B cell (primary cell): ENCODE data around the gene ZEB2. TPM values are rescaled to one million over a fixed set of nuclear protein-coding genes. Genes with fewer than 3 reads are reported as not detected.

Experiments
- ATAC-seq: fragments of 200-7000 bp; cut with Tn5 transposase; one replicate; pipeline ENCODE4 v1.10.0; 2021; ENCODE audit warnings: low read depth, mild to moderate bottlenecking, moderate number of reproducible peaks, moderate library complexity
- CTCF ChIA-PET: fragments of 350-600 bp; sonication (Branson Sonifier 250); formaldehyde crosslinking; loops from one replicate; lab custom pipeline; 2021; ENCODE audit warnings: antibody characterized with exemption, inconsistent platforms; lab: Charles Lee
- POLR2A ChIA-PET: fragments of 350-600 bp; sonication (Branson Sonifier 250); formaldehyde crosslinking; loops from one replicate; lab custom pipeline; 2021; ENCODE audit warnings: antibody characterized with exemption; lab: Charles Lee
- DNase-seq: peaks from one replicate; pipeline ENCODE4 v3.0.0; 2013
- H2AFZ ChIP-seq: 2 replicates; pipeline ENCODE4 v1.6.1; 2012; ENCODE audit warnings: mild to moderate bottlenecking, low read depth, low read length; ENCODE audit not compliant: insufficient read depth, poor library complexity, severe bottlenecking
- H3K27ac ChIP-seq, 2 donors: 1 replicate in 1 of 2; 2 replicates in 1 of 2; pipeline ENCODE4 v1.5.1; 2012 to 2013; ENCODE audit warnings: low read length in 2 of 2, mild to moderate bottlenecking in 2 of 2, moderate library complexity in 1 of 2
- H3K27me3 ChIP-seq, 4 experiments: fragments of 200-600 bp in 1 of 4; sonication (generic) in 1 of 4; replicated peaks in 1 of 4; 1 replicate in 2 of 4; 2 replicates in 2 of 4; pipeline versions ENCODE4 v1.6.1 to v1.7.0; 2013 to 2016; ENCODE audit warnings: low read length in 3 of 4, mild to moderate bottlenecking in 2 of 4, mixed read lengths in 1 of 4, moderate library complexity in 1 of 4; ENCODE audit not compliant: insufficient read depth in 4 of 4, control insufficient read depth in 3 of 4; ENCODE audit errors: control extremely low read depth in 1 of 4
- H3K36me3 ChIP-seq, 2 experiments: replicated peaks in 1 of 2; 1 replicate in 1 of 2; 2 replicates in 1 of 2; pipeline versions ENCODE4 v1.6.1 to v1.7.1; 2013; ENCODE audit warnings: low read length in 1 of 2; ENCODE audit not compliant: insufficient read depth in 2 of 2, control insufficient read depth in 1 of 2; ENCODE audit errors: control extremely low read depth in 1 of 2, extremely low read depth in 1 of 2
- H3K4me1 ChIP-seq, 2 donors: fragments of 200-600 bp in 1 of 2; sonication (generic) in 1 of 2; 1 replicate in 1 of 2; 2 replicates in 1 of 2; pipeline versions ENCODE4 v1.5.1 to v1.6.1; 2013 to 2017; ENCODE audit warnings: low read length in 2 of 2; ENCODE audit not compliant: control insufficient read depth in 2 of 2, insufficient read depth in 2 of 2
- H3K4me2 ChIP-seq: replicated peaks from 2 replicates; pipeline ENCODE3; 2012; ENCODE audit warnings: mild to moderate bottlenecking, low read depth, low read length; ENCODE audit not compliant: poor library complexity, severe bottlenecking
- H3K4me3 ChIP-seq, 5 experiments: fragments of 200-600 bp in 1 of 5; sonication (generic) in 1 of 5; 1 replicate in 3 of 5; 2 replicates in 2 of 5; pipeline versions ENCODE4 v1.5.1 to v1.7.0; 2011 to 2016; ENCODE audit warnings: low read length in 4 of 5, mild to moderate bottlenecking in 4 of 5, low read depth in 2 of 5, control low read depth in 1 of 5, moderate library complexity in 1 of 5; ENCODE audit not compliant: insufficient read depth in 1 of 5; ENCODE audit errors: control extremely low read depth in 1 of 5, extremely low read depth in 1 of 5
- H3K79me2 ChIP-seq: fragments of 200-600 bp; sonication (generic); one replicate; pipeline ENCODE4 v1.6.0; 2016; ENCODE audit warnings: low read length; ENCODE audit not compliant: control insufficient read depth, insufficient read depth
- H3K9ac ChIP-seq: fragments of 200-600 bp; sonication (generic); 2 replicates; pipeline ENCODE4 v1.6.1; 2017; ENCODE audit warnings: mild to moderate bottlenecking, low read length, moderate library complexity
- H3K9me3 ChIP-seq, 3 donors: one replicate each; pipeline versions ENCODE4 v1.6.1 to v1.7.1; 2013; ENCODE audit warnings: low read length in 2 of 3; ENCODE audit not compliant: control insufficient read depth in 2 of 3, insufficient read depth in 1 of 3; ENCODE audit errors: control extremely low read depth in 1 of 3
- H4K20me1 ChIP-seq: 2 replicates; pipeline ENCODE4 v1.6.0; 2012; ENCODE audit warnings: mild to moderate bottlenecking, low read length; ENCODE audit not compliant: insufficient read depth, control insufficient read depth, poor library complexity, severe bottlenecking
- H3K27ac Mint-ChIP-seq: one replicate; pipeline ENCODE4 v1.8.0; 2021; ENCODE audit warnings: mixed read lengths
- H3K27me3 Mint-ChIP-seq: one replicate; pipeline ENCODE4 v1.8.0; 2021; ENCODE audit warnings: mixed read lengths
- H3K4me1 Mint-ChIP-seq: one replicate; pipeline ENCODE4 v1.8.0; 2021; ENCODE audit warnings: mixed read lengths
- H3K4me3 Mint-ChIP-seq: one replicate; pipeline ENCODE4 v1.8.0; 2021; ENCODE audit warnings: mixed read lengths
- H3K9me3 Mint-ChIP-seq: one replicate; pipeline ENCODE4 v1.8.0; 2022; ENCODE audit warnings: mixed read lengths; ENCODE audit not compliant: insufficient read depth
- CTCF ChIP-seq: fragments of 200-600 bp; IDR thresholded peaks from one replicate; pipeline ENCODE4 v1.8.0; 2022; ENCODE audit warnings: antibody characterized with exemption, mild to moderate bottlenecking
- EZH2 ChIP-seq: IDR thresholded peaks from 2 replicates; pipeline ENCODE4 v1.6.1; 2012; ENCODE audit warnings: borderline replicate concordance, low read depth, mild to moderate bottlenecking, moderate library complexity, low read length; ENCODE audit not compliant: insufficient read depth, poor library complexity, severe bottlenecking
- WGBS: methylation state at CpG from one replicate; pipeline ENCODE4 v1.1.5; 2013; ENCODE audit warnings: missing lambda C conversion rate; ENCODE audit not compliant: insufficient coverage; 5-methylcytosine and 5-hydroxymethylcytosine counted together
- intact Hi-C: fragments of 100-400 bp; cut with micrococcal nuclease; formaldehyde crosslinking; loops from one replicate; pipeline ENCODE4 v1.10.0; 2022
- polyA plus RNA-seq: library from polyadenylated mRNA; depleted of rRNA; stranded (reverse); fragments of >200 nt; gene quantifications from 2 replicates; pipeline ENCODE4 v1.2.3, GENCODE V29; 2012
- total RNA-seq, 2 donors: library from RNA; stranded (reverse); fragments of 120-200 nt in 1 of 2; gene quantifications; 1 replicate in 1 of 2; 2 replicates in 1 of 2; pipeline versions ENCODE4 v1.2.3 to v1.2.4, GENCODE V29; 2013 to 2022

The ZEB2 gene
- total and polyA plus RNA-seq, 2 donors (not counting 1 experiment from before 2014, with no cell fraction given) = 56.3 to 217 TPM

GRCh38 chr2:144518748-144519596 is 947 bp downstream of the ZEB2 start:
- Histone ChIP-seq H3K27ac (peak overlapping the region; percentile 75 to 92), H4K20me1 (peaks cover 37% of the 10 kb centered on the region), H3K79me2 (peaks cover 67% of the 10 kb centered on the region), H3K4me1 (peaks cover 30 to 49% of the 10 kb centered on the region in 2 donors), H3K4me2 (peak overlapping the region; percentile 94), H3K9ac (peak overlapping the region; percentile 94), H2AFZ (peak overlapping the region; percentile 80), H3K9me3 (peaks cover 0 to 4% (median 0%) of the 10 kb centered on the region in 3 donors), H3K36me3 (peaks cover 6 to 10% of the 10 kb centered on the region in 2 experiments), H3K4me3 (peak overlapping the region; percentile 75 to 100 (median 94)), H3K27me3 (peaks cover 0 to 14% (median 4%) of the 10 kb centered on the region in 4 experiments)
- CTCF ChIA-PET = interaction anchor here (0.7 to 1.9 kb wide), 8 partner anchors 8 to 1234 kb away, joined by 3 to 10 read pairs (median 3); no protein-coding TSS in a partner anchor
- WGBS = 0% methylated on average over 2 of the region's 8 CpGs
- TF ChIP-seq EZH2 (no peak), CTCF (no peak)
- Mint-ChIP-seq H3K9me3 (no peaks in the 10 kb centered on the region), H3K4me1 (peaks cover 48% of the 10 kb centered on the region), H3K27ac (no peak overlapping the region), H3K27me3 (no peaks in the 10 kb centered on the region), H3K4me3 (no peak overlapping the region)
- ATAC-seq (peak; percentile 28), DNase-seq (peak; percentile 83)
- intact Hi-C loops = loop anchor here (1.0 to 10.0 kb wide), 6 partner anchors 14 to 274 kb away; a partner anchor contains a TSS
- POLR2A ChIA-PET = no interaction called here
